ENCODE data around the gene HEMGN.
A peak's percentile ranks its signal among the peaks of the same experiment; 100 is the strongest.
"Not testable (repeated sequence)": the region's sequence is repeated elsewhere in the genome, so short reads cannot be mapped to it uniquely, and the experiment has no call there.

The HEMGN gene, protein sequence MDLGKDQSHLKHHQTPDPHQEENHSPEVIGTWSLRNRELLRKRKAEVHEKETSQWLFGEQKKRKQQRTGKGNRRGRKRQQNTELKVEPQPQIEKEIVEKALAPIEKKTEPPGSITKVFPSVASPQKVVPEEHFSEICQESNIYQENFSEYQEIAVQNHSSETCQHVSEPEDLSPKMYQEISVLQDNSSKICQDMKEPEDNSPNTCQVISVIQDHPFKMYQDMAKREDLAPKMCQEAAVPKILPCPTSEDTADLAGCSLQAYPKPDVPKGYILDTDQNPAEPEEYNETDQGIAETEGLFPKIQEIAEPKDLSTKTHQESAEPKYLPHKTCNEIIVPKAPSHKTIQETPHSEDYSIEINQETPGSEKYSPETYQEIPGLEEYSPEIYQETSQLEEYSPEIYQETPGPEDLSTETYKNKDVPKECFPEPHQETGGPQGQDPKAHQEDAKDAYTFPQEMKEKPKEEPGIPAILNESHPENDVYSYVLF

DNA sequence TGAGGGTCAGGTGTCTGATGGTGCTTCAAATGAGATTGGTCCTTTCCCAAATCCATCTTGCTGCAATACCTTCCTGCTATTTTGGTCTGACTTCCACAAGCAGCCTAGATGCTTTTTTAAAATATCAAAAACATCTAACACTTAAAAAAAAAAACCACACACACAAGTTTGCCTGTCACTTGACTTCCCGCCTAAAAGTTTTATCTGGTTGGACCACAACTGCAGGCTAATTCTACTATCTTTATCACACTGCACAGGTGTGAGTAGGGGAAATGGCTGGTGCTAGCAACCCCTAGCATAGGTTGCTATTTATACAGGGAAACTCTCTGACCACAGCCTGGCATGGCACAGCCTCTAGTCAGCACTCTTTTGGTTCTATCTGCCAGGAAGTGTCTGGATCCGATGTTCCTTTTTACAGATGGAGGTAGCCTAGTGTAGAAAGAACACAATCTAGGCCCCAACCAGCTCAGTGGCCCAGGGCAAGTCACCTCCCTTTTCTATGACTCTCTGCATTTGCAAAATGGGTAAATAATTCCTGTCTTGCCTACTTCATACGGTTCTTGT, at the start of gene HEMGN:
Gene HEMGN, minus strand, starts transcription at position 92 of the 564 bp plus-strand sequence. Its CDS starts 36 bp downstream, at position 56.
- DNase-seq (ENCODE audit: low spot score) = no peak

DNA sequence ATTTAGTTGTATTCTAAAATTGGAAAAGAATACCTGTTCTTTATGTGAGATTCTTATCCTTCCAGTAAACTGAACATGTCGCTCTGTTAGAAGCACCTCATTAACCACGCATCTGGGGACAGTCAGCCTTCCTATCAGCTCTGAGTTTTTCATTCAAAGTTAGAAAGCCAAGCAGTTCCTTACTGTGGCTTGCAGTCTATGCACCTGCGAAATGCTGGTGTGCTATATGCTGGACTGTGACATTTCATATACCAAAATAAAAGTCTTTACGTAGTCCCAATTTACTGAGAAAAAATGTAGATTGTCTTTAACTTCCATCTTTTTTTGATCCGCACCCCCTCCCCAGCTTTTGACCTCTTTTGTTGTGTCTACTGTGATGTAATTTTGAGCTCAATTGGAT, 49.5 kb upstream of the HEMGN start:
- DNase-seq (ENCODE audit: low spot score) = no peak

DNA sequence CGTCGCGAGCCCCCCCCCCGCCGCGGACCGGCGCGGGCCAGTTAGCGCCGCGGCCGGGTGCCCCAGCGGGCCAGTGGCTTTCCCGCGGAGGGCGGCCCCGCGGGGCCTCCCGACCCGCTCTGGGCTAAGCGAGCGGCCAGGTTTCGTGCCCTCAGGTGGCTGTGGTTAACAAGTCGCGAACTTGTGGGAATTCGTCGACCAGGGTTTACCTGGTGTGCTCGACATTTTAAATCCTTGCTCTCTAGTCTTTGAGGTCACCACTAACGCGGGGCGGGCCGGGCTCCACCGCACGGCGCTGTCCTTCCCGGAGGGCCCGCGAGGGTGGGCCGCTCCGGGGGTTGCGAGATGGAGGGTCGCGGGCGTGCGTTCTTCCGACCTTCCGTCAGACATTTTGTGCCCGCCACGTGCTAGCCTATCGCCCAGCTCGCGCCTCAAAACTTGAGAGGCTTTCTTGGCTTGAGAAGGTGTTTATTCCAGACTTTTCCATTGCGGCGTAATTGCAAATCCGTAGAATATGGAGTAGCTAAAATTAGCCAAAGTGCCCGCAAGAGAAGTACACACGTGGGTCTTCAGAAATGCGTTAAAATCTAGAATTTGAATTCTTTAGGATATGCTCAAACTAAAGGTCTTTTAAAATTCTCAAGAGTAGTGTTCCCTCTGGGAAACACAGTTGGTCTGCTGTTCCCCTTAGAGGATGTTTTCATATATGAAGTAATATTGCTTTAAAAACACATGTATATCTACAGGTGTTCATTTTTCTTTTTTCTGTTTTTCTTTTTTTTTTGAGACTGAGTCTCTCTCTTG, 47.3 kb upstream of the HEMGN start:
- no peak for DNase-seq (ENCODE audit: low spot score)

DNA sequence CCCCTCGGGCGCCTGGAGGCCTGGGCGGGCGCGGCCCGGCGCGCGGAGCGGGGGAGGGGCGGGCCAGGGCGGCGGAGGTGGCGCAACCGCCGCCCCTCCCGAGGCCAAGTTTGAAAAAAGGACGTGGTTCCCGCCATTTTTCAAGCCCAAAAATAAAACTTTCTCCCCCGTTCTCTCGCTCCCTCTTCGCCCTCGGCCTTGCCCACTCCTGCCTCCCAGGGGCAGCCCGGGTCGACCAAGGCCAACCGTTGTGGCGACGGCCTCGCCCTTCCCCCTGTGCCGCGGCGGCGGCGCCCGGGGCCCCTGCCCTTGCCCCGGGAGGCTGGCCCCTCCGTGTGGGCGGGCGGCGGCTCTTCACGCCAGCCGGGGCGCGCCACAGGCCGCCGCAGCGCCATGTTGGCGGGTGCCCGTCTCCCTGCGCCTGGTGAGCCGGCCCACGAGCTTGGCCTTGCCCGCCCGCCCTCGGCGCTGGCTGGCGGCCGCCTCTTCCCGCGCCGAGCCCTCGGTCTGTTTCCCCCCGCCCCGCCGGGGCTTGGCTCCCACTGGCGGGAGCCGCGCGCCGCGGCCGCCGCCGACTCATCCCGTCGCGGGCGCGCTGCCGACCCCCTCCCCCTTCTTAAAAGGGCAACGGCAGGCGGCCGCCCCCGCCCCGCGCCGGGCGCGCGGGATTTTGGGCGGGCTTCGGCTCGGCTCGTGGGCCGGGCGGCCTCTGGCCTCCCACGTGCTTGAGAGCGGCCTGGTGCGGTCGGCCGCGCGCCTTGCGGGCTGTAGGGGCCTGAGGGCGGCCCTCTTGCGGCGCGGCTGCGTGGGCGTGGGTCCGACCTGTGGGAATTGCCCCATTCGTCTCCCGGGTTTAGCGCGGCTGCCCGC, 46.5 kb upstream of the HEMGN start:
- peak; percentile 78 for DNase-seq (ENCODE audit: low spot score)

DNA sequence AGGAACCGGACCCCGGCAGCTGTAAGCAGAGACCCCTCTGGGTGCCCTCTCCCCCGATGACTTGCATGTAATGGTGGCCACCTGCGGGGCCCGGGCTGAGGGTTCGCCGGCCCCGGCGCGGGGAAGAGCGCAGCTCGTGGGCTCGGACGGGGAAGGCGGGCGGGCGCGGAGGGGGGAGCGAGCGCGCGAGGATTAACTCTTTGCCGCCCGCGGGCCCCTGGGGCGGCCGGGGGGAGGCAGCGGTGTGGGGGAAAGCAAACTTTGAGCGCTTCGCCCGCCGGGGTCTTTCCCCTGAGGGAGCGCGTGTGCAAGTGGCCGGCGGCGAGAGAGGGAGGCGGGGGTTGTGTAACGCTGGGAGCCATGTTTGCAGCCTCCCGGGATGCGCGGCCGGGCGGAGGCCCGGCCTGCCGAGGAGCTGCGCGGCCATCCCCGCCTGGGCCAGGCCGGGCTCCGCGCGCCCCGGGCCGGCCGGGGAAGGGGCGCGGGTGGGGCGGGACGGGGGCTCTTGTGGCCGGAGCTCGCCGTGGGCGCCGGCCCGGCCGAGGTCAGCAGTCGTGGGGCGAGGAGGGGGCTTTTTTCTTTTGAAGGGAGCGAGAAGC, 45.7 kb upstream of the HEMGN start:
- peak; percentile 70 for DNase-seq (ENCODE audit: low spot score)

DNA sequence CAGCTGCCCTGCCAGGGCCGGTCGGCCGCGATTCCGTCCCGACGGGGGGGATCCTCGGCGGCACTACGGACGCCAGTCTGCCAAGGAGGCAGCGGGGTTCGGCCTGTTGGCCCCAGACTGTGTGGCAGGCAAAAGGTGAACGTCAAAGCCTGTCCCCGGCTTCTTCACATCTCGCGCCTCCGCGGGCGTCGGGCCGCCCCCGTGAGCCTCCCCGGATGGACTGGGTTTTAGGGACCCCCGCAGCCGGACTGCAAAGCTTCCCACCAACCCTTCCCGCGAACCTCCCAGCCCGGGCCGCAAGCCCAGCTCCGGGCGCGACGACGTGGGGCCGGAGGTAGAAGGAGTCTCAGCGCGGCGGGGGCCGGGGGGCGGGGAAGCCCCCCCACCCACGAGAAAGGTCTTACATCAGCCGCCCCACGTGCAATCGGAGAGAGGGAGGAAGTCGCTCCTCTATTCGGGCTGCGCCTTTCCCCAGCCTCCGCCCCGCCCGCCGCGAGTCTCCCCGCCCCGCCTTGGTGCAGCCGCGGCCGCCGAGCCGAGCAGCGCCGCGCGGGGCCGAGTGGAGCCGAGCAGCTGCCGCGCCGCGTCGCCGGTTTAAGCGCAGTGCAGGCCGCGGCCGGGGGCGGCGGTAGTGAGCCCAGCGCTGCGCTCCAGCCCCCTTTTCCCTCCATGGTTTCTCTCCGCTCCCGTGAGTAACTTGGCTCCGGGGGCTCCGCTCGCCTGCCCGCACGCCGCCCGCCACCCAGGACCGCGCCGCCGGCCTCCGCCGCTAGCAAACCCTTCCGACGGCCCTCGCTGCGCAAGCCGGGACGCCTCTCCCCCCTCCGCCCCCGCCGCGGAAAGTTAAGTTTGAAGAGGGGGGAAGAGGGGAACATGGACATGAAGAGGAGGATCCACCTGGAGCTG, 45.0 kb upstream of the HEMGN start, which contains the start of gene ANP32B:
Gene ANP32B, plus strand, starts transcription at position 659 of the 906 bp plus-strand sequence. Its CDS starts 215 bp downstream, at position 874.
- DNase-seq (ENCODE audit: low spot score) = peak; percentile 93

DNA sequence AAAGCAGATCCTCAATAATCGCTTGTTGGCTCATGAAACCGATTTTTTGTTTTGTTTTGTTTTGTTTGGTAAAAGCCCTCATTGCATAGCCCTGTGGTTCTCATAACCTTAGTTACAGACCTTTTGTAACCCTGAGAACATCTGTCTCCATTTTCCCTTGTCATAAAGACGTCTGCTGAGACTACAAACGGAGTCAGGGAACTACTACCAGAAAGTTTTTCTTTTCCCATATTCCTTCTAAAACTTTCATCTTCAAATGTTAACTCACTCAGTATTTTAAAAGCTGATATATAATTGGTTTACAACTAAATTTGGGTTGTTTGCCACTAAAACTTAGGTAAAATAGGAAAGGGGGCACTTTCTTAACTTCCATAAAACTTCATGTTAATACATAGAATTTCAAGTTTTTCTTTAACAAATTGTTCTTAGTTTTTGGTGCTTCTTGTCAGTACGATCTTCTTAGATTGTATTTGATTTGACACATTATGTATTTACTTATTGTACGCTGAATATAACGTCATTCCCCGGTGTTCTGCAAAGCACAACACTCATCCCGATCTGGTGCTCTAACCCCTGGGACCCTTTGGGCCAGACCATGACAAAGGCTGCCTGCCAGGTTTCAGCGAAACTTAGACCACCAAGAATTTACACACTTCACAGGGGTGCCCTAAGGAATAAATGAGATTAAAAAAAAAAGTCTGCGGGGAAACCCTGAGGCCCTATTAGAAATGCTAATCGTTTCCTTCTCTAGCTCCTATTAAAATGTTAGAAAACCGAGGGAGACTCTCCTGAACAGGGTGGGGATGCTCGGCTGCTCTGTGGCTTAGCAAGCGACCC, 44.1 kb upstream of the HEMGN start:
- no peak for DNase-seq (ENCODE audit: low spot score)

DNA sequence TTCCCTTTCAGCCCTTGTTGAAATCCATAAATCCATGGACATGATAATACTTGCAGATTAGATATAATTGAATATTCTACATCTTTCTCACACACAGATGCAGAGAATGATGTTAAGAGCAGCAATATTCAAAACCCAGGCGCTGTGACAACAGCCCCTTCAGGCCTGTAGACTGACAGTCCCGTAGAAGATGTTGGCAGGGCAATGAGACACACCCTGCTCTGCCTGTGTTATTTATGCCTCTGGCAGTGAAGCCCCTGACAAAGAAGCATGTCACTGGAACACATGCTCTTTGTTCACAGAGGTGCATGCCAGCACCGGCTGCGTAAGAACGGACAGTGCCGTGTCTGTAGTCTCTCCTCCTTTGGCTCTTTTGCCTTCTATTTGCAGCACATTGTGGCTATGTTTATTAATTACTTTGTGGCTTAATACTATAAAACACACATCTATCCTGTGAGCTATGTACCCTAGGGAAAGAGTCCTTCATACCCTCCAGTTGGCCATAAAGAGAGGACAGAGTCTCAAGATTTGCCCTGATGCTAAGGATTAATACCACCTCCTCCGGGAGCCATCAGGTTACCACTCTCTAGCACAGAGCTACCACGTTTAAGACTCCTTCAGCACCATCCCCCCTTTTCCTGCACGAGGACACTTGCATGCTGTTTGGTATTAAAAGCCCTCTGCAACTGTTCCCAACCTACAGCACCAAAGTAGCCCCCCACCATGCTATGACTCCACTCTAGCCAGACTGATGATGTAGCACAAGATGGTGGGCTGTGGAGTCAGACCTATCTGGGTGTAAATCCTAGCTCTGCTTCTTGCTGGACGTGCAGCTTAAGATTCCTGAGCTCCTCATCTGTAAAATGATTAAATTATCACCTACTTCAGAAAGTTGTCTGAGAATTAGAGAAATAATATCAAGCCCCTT, 43.2 kb upstream of the HEMGN start:
- DNase-seq (ENCODE audit: low spot score) = peak; percentile 68

DNA sequence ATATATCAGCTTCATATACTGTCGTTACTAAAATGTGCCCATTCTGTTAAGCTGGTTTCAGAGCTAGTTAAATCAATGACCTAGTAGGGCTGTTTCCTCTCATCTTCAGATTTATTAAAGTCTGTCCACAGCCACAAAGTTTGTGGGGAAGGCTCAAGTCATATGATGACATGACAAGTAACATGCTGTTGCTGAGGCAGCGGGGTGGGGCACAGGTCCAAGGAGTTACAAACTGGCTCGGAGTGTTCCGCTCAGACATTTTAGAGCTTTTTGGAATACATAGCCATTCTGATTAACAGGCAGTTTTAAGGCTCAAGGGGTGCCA, 42.5 kb upstream of the HEMGN start:
- DNase-seq (ENCODE audit: low spot score) = no peak

DNA sequence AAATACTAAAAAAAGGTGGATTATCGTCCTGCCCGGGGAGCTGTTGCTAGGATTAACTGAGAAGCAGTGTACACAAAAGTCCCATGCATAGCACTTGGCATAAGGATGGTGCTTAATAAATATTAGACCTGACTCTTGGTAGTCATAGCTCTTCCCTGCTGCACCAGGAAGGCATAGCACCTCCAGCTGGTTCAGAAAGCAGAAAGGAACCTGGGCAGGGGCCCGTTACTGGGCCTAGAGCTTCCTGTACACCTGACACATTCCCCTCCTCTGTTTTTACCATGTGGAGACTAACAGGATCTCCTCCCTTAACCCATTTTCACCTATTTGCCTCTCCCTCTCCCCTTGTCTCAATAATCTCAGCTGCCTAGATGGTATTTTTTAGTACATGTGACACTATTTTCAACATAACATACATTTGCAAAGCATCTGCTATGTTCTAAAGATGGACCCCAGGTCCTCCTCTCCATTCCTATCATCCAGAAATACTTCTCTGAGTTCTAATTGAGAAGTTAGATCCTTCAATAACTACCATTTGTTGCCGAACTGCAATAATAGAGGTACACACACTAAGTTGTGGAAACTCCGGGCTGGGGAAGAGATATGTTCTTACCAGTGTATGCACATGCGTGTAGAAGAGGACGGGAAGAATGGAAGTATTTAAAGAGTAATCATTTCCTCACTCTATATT, 42.0 kb upstream of the HEMGN start:
- DNase-seq (ENCODE audit: low spot score) = no peak

DNA sequence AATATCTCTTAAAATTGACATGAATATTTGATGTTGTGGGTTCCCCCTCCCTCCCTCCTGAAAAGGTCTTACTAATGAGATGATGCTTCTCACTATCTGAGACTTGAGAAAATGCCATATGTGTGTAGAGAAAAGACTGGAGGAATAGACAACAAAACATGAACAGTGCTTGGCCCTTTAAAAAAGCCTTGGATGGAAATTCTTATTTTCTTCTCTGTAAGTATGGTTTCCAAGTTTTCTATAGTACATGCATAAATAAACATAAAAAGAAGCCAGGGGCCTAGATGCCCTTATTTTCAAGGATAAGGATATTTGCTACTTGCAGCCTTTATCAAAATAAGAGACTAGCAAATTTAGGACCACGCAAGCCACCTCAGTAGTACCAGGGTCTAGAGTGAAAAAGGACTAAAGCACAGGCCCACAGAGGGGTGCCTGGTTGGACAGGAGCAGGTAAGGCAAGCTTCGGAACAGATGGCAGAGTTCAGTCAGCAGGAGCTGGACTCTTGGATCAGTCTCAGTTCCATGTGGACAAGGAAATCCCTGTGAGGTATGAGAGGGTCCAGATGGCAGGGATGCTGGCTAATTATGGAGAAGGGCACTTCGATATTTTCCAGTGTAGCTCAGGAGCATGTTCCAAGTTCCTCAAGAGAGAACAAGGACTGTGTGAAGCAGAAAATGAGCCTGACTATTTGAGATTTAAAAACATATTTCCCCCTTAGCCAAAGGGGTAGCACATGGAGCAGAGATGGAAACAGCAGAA, 40.6 kb upstream of the HEMGN start:
- DNase-seq (ENCODE audit: low spot score) = no peak

DNA sequence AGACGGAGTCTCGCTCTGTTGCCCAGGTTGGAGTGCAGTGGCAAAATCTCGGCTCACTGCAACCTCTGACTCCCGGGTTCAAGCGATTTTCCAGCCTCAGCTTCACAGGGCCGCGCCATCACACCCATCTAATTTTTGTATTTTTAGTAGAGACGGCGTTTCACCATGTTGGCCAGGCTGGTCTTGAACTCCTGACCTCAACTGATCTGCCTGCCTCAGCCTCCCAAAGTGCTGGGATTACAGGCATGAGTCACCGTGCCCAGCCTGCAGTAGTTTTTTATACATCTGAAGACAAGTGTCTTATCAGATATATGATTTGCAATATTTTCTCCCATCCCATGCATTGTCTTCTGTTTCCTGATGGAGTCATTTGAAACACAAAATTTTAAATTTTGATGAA, 38.7 kb upstream of the HEMGN start:
- not testable (repeated sequence) for DNase-seq (ENCODE audit: low spot score)

DNA sequence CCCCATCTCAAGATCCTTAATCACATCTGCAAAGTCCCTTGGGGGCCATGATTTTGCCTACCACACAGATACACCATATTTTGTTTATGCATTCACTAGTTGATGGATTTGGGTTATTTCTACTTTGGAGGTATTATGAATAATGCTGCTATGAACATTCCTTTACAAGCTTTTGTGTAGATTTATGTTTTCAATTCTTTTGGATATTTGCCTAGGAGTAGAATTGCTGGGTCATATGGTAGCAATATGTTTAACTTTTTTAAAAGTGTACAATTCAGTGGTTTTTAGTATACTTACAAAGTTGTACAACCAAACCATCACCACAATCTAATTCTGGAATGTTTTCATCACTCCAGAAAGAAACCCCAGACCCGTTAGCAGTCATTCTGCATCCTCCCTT, 37.4 kb upstream of the HEMGN start:
- DNase-seq (ENCODE audit: low spot score) = no peak

DNA sequence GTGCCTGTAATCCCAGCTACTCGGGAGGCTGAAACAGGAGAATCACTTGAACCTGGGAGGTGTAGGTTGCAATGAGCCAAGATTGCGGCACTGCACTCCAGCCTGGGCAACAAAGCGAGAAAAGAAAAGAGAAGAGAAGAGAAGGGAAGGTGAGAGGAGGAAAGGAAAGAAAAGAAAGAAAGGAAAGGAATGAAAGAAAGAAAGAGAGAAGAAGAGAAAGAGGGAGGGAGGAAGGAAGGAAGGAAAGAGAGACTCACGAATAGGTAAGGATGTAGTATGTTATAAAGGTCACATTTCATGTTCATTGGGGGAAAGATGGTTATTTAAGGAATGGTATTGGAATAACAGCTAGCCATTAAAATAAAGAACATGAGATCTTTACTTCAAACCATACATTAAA, 34.8 kb upstream of the HEMGN start:
- no peak for DNase-seq (ENCODE audit: low spot score)

DNA sequence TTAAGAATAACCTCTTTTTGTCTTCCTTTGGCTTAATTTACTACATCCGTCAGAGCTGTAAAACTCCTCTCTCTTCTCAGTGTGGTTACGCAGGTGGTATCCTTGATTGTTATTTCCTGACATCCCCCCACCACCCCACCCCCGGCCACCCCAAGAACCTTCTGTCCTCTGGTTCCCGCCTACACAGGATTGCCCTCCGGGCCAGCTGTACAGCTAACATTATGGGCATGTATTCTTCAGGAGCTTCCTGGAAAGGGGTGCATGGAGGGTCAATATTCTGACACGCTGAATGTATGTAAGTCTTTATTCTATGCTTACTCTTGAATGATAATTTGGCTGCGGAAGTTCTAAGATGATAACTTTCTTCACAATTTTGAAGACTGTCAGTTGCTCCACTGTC, 32.2 kb upstream of the HEMGN start:
- DNase-seq (ENCODE audit: low spot score) = no peak

DNA sequence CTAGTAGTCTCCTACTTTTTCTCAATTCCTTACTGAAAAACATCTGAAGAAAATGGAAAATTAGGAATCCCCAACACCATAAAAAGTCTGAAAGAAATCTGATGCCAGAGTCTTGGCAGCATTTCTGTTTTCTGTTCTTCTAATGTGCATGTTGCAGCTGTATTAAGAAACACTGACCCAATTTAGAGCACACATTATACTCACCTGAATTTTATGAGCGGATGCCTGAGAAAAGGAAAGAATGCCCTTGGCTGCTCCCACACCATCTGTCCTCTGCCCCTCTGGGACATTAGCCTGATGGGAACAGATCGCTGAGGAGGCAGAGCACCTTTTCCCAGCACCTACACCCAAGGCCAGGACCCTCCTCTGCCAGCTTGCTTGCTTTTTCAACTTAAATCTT, 31.0 kb upstream of the HEMGN start:
- no peak for DNase-seq (ENCODE audit: low spot score)

DNA sequence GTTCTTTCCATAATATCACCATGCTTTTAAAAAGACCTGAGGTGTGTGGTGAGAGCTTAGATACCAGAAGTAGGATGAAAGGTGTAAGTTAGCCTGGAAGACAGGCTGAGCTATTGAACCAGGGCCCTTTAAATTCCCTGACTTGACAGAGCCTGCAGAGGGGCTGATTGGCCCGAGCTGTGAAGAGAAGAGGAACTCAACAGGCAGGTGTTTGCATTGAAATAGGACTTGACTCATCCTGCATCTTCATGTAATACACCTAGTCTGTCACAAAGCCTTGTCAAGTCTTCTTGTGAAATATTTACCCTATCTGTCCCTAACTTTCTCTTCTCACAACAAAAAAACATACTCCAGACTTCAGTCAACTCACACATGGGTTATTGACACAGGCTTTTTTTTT, 28.5 kb upstream of the HEMGN start:
- no peak for DNase-seq (ENCODE audit: low spot score)
